GM18499 (cell line): ENCODE data around the gene CLSTN2.

Experiments used
- ATAC-seq: cut with Tn5 transposase; IDR thresholded peaks from one replicate; pipeline ENCODE4 v1.9.1; 2021; ENCODE audit warnings: moderate number of reproducible peaks; ENCODE audit not compliant: insufficient read depth, unreplicated experiment

CLSTN2 gene

GRCh38 chr3:140349938-140350337 is 415.0 kb downstream of the CLSTN2 start:
- no peak for ATAC-seq

DNA sequence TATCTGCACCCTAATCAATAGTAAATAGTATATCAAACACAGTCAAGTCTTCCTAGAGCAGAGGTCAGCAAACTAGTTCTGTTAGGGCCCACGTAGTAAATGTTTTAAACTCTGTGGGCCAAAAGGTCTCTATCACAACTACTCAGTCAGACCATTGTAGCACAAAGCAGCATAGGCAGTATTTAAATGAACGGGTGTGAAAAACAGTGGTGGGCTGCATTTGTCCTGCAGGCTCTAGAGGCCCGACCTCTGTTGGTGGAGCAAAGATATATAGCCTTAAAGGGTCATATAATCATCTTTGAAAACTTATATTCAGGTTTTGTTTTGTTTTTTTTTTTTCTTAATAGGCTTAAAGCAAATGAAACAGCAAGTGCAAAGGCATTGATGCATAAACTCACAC is 416.5 kb downstream of the CLSTN2 start:
- no peak for ATAC-seq

- ATAC-seq: no peak
Measured at GRCh38 chr3:140355481-140355880, 420.5 kb downstream of the CLSTN2 start.

- ATAC-seq: no peak
Measured at GRCh38 chr3:140358686-140359085, 423.7 kb downstream of the CLSTN2 start.

DNA sequence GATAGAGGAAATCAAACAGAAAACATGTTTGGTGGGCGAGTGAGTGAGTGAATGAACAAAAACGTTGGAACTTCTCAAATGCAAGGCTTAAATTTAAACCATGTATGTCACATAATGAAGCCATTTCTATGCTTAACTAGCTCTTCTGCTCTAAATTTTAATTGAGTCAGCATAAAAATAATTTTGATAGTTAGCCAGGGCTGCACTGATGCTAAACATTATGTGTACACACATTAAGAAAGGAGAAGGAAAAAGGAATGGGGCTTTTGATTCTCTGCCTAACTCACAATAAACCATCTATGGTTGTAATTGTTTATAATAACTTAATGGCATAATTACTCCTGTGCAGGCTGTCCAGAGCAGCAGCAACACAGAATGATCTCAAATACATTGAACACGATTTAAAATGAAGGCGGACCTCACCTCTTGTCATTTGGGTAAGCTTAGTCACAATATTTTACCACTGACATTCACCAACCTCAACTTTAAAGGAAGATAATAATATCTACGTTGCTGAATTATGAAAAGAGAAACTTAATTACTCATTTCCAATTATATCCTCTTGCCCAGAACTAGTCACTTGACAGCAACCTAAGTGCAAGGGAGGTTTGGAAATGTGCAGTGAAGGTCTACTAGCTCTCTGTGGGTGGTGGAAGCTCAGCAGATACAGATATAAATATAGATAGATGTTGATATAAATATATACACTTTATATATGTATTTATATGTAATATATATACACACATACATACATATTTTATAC is 424.4 kb downstream of the CLSTN2 start:
- no peak for ATAC-seq

GRCh38 chr3:140360332-140360731 is 425.3 kb downstream of the CLSTN2 start:
- ATAC-seq: no peak

DNA sequence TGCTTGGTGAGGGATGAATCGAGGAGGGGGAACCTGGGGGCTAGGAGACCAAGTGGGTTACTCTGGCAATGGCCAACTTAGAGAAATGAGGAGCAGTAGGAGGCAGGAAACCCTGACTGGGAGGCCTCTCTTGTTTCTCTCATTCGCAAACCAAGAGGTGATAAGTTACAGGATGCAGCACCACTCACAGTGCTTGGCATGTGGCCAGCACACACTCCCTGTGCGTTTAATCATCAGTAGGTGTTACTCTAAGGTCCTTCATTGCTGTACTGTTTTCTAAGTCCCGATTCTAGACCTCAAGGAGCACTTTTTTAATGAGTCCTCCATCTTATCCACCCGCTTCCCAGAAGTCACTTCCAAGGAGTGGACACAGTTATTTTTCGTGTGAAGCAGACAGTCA is 428.8 kb downstream of the CLSTN2 start:
- ATAC-seq: no peak

DNA sequence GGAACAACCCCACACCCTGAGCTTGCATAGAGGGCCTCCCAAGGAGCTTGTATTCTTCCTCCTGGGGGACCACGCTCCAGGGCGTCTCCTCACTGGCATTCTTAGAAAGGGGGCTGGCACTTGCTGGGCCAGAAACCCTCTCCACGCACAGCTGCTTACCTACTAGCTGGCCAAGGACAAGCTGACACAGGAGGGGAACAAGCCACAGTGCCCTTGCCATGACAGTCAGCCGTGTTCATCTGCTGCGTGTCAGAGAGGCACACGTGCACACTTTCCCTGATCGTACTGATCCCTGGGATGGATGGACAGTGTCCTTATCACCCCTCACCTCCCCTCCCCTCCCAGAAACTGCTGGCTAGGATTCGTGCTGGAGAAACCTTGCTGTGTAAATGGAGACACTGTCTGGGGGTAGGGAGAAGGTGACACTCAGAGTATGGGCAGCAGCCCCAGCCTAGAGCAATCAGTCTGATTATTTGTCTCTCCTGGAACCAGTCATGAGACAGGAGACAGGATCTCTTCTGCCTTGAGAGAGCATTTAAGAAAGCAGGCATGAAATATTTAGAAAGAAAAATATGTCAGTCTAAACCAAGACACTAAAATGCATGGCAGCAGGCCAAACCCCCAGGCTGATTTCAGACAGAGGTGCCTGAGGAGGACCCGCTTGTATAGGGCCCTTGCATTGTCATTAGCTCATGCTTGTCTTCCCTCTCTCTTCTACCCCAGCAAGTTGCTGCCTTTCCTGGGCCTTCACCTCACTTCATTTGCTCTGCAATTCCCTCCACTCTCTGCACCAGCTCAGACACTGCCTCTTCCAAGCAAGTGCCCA is 431.1 kb downstream of the CLSTN2 start:
- ATAC-seq: no peak

- ATAC-seq: no peak
Measured at GRCh38 chr3:140368223-140368811, 433.3 kb downstream of the CLSTN2 start.

- no peak for ATAC-seq
Measured at GRCh38 chr3:140370686-140371085, 435.7 kb downstream of the CLSTN2 start.

DNA sequence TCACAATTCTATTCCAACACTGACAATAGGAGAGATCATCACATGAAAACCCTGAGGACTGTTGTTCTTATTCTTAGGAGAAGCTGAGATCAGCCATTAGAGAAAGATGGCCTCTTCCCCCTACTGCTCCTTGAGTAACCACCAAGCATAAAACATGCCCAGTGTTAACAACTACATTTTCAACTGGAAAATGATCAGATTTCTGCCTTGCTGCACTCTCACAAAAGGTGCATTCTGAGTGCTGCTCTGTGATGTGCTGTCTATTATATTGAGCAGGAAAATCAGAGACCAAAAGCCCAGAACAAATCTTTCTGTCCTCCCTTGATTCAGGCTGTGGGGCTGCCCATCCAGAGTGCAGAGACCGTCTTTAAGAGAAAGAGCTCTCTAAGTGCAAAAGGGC is 438.2 kb downstream of the CLSTN2 start:
- no peak for ATAC-seq

DNA sequence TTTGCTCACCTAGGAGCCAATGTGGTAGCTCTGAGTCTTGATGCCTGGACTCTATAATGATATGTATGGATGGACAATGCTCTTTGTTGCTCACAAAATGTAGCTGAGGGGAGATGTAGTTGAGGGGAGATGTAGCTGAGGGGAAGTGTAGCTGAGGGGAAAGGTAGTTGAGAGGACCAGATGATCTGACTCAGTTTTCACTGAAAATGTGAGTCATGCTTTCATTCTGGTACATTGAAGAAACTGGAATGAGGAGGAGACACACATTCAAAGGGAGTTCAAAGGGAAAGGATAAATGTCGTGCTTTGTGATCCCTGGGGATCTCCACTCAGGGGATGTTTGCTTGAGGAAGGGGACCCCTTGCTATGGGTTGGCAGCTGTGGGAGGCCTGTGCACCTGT is 440.0 kb downstream of the CLSTN2 start:
- ATAC-seq: no peak

DNA sequence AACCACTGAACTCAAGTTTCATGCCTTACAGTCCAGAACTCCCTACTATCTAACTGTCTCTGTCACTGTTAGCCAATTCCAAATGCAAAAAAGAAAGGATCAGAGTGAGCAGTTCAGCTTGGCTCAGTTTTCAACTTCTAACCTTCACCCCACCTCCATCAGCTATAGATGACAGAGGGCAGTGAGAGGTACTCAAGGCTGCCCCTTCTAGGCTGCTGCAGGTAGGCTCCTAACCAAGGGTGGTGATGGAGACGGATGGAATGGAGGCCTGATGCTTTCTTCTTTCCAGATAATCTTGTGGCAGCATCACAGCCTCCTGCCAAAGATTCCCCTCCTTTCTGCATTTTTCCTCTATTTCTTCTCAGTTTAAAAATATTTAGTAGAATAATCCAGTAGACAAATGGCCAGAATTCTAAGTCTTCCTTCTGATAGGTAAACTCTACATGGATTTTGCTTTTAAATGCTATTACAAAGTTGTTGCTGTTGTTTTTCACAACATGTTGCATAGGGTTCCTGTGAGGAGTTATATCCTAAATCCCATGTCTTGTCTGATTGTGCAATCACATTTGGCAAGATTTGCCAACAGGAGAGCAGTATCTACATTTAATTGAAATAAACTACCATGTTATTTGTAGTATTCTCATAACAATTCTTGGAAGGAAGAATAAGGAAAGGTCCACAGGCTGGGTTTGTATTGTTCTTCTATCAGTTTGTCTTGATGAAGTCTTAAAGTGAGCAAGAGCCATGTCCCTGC is 441.3 kb downstream of the CLSTN2 start:
- ATAC-seq: no peak

DNA sequence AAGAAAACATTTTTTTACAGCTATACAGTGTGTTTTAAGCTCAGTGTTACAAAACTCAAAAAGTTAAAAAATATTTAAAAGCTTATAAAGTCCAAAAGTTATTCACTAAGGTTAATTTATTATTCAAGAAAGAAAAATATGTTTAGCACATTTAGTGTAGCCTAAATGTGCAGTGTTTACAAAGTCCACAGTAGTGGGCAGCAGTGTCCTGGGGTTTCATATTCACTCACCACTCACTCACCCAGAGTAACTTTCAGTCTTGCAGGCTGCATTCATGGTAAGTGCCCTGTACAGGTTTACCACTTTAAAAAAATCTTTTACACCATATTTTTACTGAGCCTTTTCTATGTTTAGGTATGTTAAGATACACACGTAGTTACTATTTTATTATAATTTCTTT is 442.7 kb downstream of the CLSTN2 start:
- ATAC-seq: no peak

GRCh38 chr3:140378571-140379340 is 443.8 kb downstream of the CLSTN2 start:
- ATAC-seq: no peak

GRCh38 chr3:140384028-140384771 is 449.2 kb downstream of the CLSTN2 start:
- no peak for ATAC-seq

- no peak for ATAC-seq
Measured at GRCh38 chr3:140384876-140385275, 449.9 kb downstream of the CLSTN2 start.

- no peak for ATAC-seq
Measured at GRCh38 chr3:140386357-140387100, 451.5 kb downstream of the CLSTN2 start.
